IPS-18a (cell line): ENCODE data around the gene GTF2I.
"Not testable (repeated sequence)": the region's sequence is repeated elsewhere in the genome, so short reads cannot be mapped to it uniquely, and the experiment has no call there.

Source experiments
- H3K27ac ChIP-seq: one replicate; pipeline ENCODE4 v1.5.1; 2013; ENCODE audit warnings: low read length
- H3K27me3 ChIP-seq: one replicate; pipeline ENCODE4 v1.6.1; 2013; ENCODE audit warnings: mild to moderate bottlenecking, low read length; ENCODE audit not compliant: control insufficient read depth, insufficient read depth
- H3K36me3 ChIP-seq: one replicate; pipeline ENCODE4 v1.6.1; 2013; ENCODE audit warnings: low read depth, low read length; ENCODE audit not compliant: control insufficient read depth
- H3K4me1 ChIP-seq: one replicate; pipeline ENCODE4 v1.6.1; 2013; ENCODE audit warnings: low read depth, low read length; ENCODE audit not compliant: control insufficient read depth
- H3K4me3 ChIP-seq: one replicate; pipeline ENCODE4 v1.5.1; 2013; ENCODE audit warnings: low read length
- H3K9ac ChIP-seq: one replicate; pipeline ENCODE4 v1.6.1; 2013; ENCODE audit warnings: mild to moderate bottlenecking, low read length, moderate library complexity
- H3K9me3 ChIP-seq: one replicate; pipeline ENCODE4 v1.6.1; 2013; ENCODE audit warnings: low read depth, low read length; ENCODE audit not compliant: control insufficient read depth

GTF2I gene

GRCh38 chr7:74726309-74727101 lies 69.0 kb downstream of the GTF2I start:
- Histone ChIP-seq H3K27me3 (no peaks in the 10 kb centered on the region), H3K27ac (no peak overlapping the region), H3K9ac (no peak overlapping the region), H3K4me3 (no peak overlapping the region), H3K36me3 (peaks cover 33% of the 10 kb centered on the region), H3K9me3 (no peaks in the 10 kb centered on the region), H3K4me1 (no peaks in the 10 kb centered on the region)

- H3K4me3 ChIP-seq, H3K9ac ChIP-seq, H3K27me3 ChIP-seq, H3K4me1 ChIP-seq, H3K9me3 ChIP-seq, H3K27ac ChIP-seq: not testable (repeated sequence)
- H3K36me3 ChIP-seq, result peaks cover 22% of the 10 kb centered on the region
Observed at GRCh38 chr7:74728686-74729085, 71.2 kb downstream of the GTF2I start.

GRCh38 chr7:74730186-74730585 lies 72.7 kb downstream of the GTF2I start:
- H3K27me3 ChIP-seq, H3K4me3 ChIP-seq: not testable (repeated sequence)

GRCh38 chr7:74739974-74740703 lies 82.6 kb downstream of the GTF2I start:
- not testable (repeated sequence) for H3K9me3 ChIP-seq, H3K36me3 ChIP-seq, H3K27ac ChIP-seq, H3K4me1 ChIP-seq, H3K27me3 ChIP-seq, H3K9ac ChIP-seq, H3K4me3 ChIP-seq

More at GRCh38 chr7:74730186-74730585, 72.7 kb downstream of the GTF2I start:
- H3K9me3 ChIP-seq, H3K4me1 ChIP-seq, H3K27ac ChIP-seq, H3K9ac ChIP-seq: not testable (repeated sequence)
- peaks cover 15% of the 10 kb centered on the region for H3K36me3 ChIP-seq

GRCh38 chr7:74743936-74744557 lies 86.5 kb downstream of the GTF2I start:
- not testable (repeated sequence) for H3K4me3 ChIP-seq, H3K9me3 ChIP-seq, H3K27ac ChIP-seq, H3K4me1 ChIP-seq, H3K9ac ChIP-seq, H3K36me3 ChIP-seq, H3K27me3 ChIP-seq

- not testable (repeated sequence) for H3K36me3 ChIP-seq, H3K4me1 ChIP-seq, H3K27ac ChIP-seq, H3K9ac ChIP-seq, H3K4me3 ChIP-seq, H3K27me3 ChIP-seq, H3K9me3 ChIP-seq
Observed at GRCh38 chr7:74753921-74754482, 96.5 kb downstream of the GTF2I start.

GRCh38 chr7:74756673-74757072 lies 99.2 kb downstream of the GTF2I start:
- H3K9ac ChIP-seq, H3K4me1 ChIP-seq, H3K9me3 ChIP-seq, H3K36me3 ChIP-seq, H3K4me3 ChIP-seq, H3K27ac ChIP-seq, H3K27me3 ChIP-seq: not testable (repeated sequence)

GRCh38 chr7:74758268-74758667 lies 100.8 kb downstream of the GTF2I start:
- H3K4me1 ChIP-seq, H3K9me3 ChIP-seq, H3K4me3 ChIP-seq, H3K27me3 ChIP-seq, H3K36me3 ChIP-seq, H3K9ac ChIP-seq, H3K27ac ChIP-seq: not testable (repeated sequence)

GRCh38 chr7:74758982-74759381 lies 101.5 kb downstream of the GTF2I start:
- H3K36me3 ChIP-seq, H3K27me3 ChIP-seq, H3K9me3 ChIP-seq, H3K4me1 ChIP-seq, H3K9ac ChIP-seq, H3K4me3 ChIP-seq, H3K27ac ChIP-seq: not testable (repeated sequence)

- not testable (repeated sequence) for H3K9ac ChIP-seq, H3K4me1 ChIP-seq, H3K9me3 ChIP-seq, H3K4me3 ChIP-seq, H3K36me3 ChIP-seq, H3K27me3 ChIP-seq, H3K27ac ChIP-seq
Observed at GRCh38 chr7:74765205-74765918, 107.8 kb downstream of the GTF2I start.

- not testable (repeated sequence) for H3K36me3 ChIP-seq, H3K27me3 ChIP-seq, H3K9me3 ChIP-seq, H3K4me3 ChIP-seq, H3K4me1 ChIP-seq, H3K27ac ChIP-seq, H3K9ac ChIP-seq
Observed at GRCh38 chr7:74766509-74766908, 109.0 kb downstream of the GTF2I start.
